HT-29 (cell line): Measurements from ENCODE around the gene FCGBP. TPM values are rescaled to one million over a fixed set of nuclear protein-coding genes. Genes with fewer than 3 reads are reported as not detected.

Experiments
- DNase-seq: peaks from one replicate; pipeline ENCODE4 v3.0.0-alpha.2; 2015; ENCODE audit warnings: low spot score
- total RNA-seq: library from RNA; depleted of rRNA; stranded (reverse); fragments of >200 nt; shearing (Covaris generic); gene quantifications from 2 replicates; pipeline ENCODE4 v1.2.3, GENCODE V29; 2014

FCGBP gene
- total RNA-seq, 1 experiment from 2014 or later = 14.8 TPM

GRCh38 chr19:39946532-39946931, 12.1 kb upstream of the FCGBP start:
- no peak for DNase-seq

GRCh38 chr19:39943586-39943985, 9.2 kb upstream of the FCGBP start:
- peak; percentile 88 for DNase-seq

- no peak for DNase-seq
Observed at GRCh38 chr19:39942366-39942730, 7.9 kb upstream of the FCGBP start.

- DNase-seq = peak; percentile 70
Observed at GRCh38 chr19:39941615-39942365, 7.4 kb upstream of the FCGBP start.

GRCh38 chr19:39941151-39941550, 6.7 kb upstream of the FCGBP start:
- no peak for DNase-seq

- no peak for DNase-seq
Observed at GRCh38 chr19:39940221-39940833, 5.9 kb upstream of the FCGBP start.

- DNase-seq = no peak
Observed at GRCh38 chr19:39939556-39939955, 5.1 kb upstream of the FCGBP start.

- DNase-seq = peak; percentile 25
Observed at GRCh38 chr19:39937787-39938186, 3.4 kb upstream of the FCGBP start.

- peak; percentile 35 for DNase-seq
Observed at GRCh38 chr19:39937094-39937720, 2.8 kb upstream of the FCGBP start.

GRCh38 chr19:39936622-39937021, 2.2 kb upstream of the FCGBP start:
- no peak for DNase-seq

GRCh38 chr19:39936020-39936419, 1.6 kb upstream of the FCGBP start:
- DNase-seq = no peak

- no peak for DNase-seq
Observed at GRCh38 chr19:39935364-39935661, 879 bp upstream of the FCGBP start.

- no peak for DNase-seq
Observed at GRCh38 chr19:39929750-39930149, 4.7 kb downstream of the FCGBP start.

GRCh38 chr19:39928357-39928725, 6.1 kb downstream of the FCGBP start:
- no peak for DNase-seq

GRCh38 chr19:39927524-39928356, 6.7 kb downstream of the FCGBP start:
- DNase-seq = no peak

GRCh38 chr19:39927076-39927475, 7.4 kb downstream of the FCGBP start:
- no peak for DNase-seq

GRCh38 chr19:39926170-39926760, 8.2 kb downstream of the FCGBP start:
- no peak for DNase-seq

- DNase-seq = no peak
Observed at GRCh38 chr19:39924952-39925351, 9.5 kb downstream of the FCGBP start.

- DNase-seq = no peak
Observed at GRCh38 chr19:39924389-39924788, 10.0 kb downstream of the FCGBP start.

- no peak for DNase-seq
Observed at GRCh38 chr19:39923862-39924261, 10.6 kb downstream of the FCGBP start.

- no peak for DNase-seq
Observed at GRCh38 chr19:39919976-39920375, 14.5 kb downstream of the FCGBP start.

GRCh38 chr19:39918183-39918651, 16.2 kb downstream of the FCGBP start:
- no peak for DNase-seq
